MM.1S (cell line): ENCODE measurements around the gene SLC24A4.
"Not testable (repeated sequence)": the region's sequence is repeated elsewhere in the genome, so short reads cannot be mapped to it uniquely, and the experiment has no call there.

Experiments used
- DNase-seq: peaks from one replicate; pipeline ENCODE4 v3.0.0-alpha.2; 2015
- H2AFZ ChIP-seq: fragments of 300-600 bp; sonication (generic); 2 replicates; pipeline ENCODE4 v1.6.0; 2016; ENCODE audit warnings: antibody characterized with exemption, low read length
- H3F3A ChIP-seq: fragments of 300-600 bp; sonication (generic); 2 replicates; pipeline ENCODE4 v1.6.1; 2016; ENCODE audit warnings: mild to moderate bottlenecking, antibody characterized with exemption, low read length, moderate library complexity, mixed read lengths; ENCODE audit not compliant: insufficient read depth
- H3K27ac ChIP-seq: fragments of 300-600 bp; sonication (generic); 2 replicates; pipeline ENCODE4 v1.5.1; 2016; ENCODE audit warnings: mild to moderate bottlenecking, low read length
- H3K27me3 ChIP-seq: fragments of 300-600 bp; sonication (generic); replicated peaks from 2 replicates; pipeline ENCODE4 v1.6.0; 2016; ENCODE audit warnings: low read length; ENCODE audit not compliant: insufficient read depth
- H3K36me3 ChIP-seq: fragments of 300-600 bp; sonication (generic); replicated peaks from 2 replicates; pipeline ENCODE4 v1.6.1; 2016; ENCODE audit warnings: mild to moderate bottlenecking, low read length, mixed read lengths; ENCODE audit not compliant: insufficient read depth
- H3K4me1 ChIP-seq: fragments of 300-600 bp; sonication (generic); 2 replicates; pipeline ENCODE4 v1.6.1; 2016; ENCODE audit warnings: low read length, mixed read lengths
- H3K4me2 ChIP-seq: fragments of 300-600 bp; sonication (generic); 2 replicates; pipeline ENCODE4 v1.6.0; 2016; ENCODE audit warnings: low read depth, low read length
- H3K4me3 ChIP-seq: fragments of 300-600 bp; sonication (generic); 2 replicates; pipeline ENCODE4 v1.5.1; 2016; ENCODE audit warnings: low read length, mixed read lengths
- H3K79me2 ChIP-seq: fragments of 300-600 bp; sonication (generic); 2 replicates; pipeline ENCODE4 v1.6.1; 2016; ENCODE audit warnings: mixed run types, low read length, mixed read lengths
- H3K9ac ChIP-seq: fragments of 300-600 bp; sonication (generic); 2 replicates; pipeline ENCODE4 v1.6.1; 2016; ENCODE audit warnings: low read length, mixed read lengths
- H3K9me2 ChIP-seq: fragments of 300-600 bp; sonication (generic); replicated peaks from 2 replicates; pipeline ENCODE4 v1.6.1; 2016; ENCODE audit warnings: mild to moderate bottlenecking, low read length, mixed read lengths; ENCODE audit not compliant: insufficient read depth
- H3K9me3 ChIP-seq: fragments of 300-600 bp; sonication (generic); replicated peaks from 2 replicates; pipeline ENCODE4 v1.6.1; 2016; ENCODE audit warnings: mild to moderate bottlenecking, low read length, mixed read lengths; ENCODE audit not compliant: insufficient read depth
- H4K20me1 ChIP-seq: fragments of 300-600 bp; sonication (generic); 2 replicates; pipeline ENCODE4 v1.6.1; 2016; ENCODE audit warnings: mild to moderate bottlenecking, low read length, moderate library complexity, mixed read lengths; ENCODE audit not compliant: insufficient read depth
- CTCF ChIP-seq: fragments of 300-600 bp; sonication (generic); IDR thresholded peaks from 2 replicates; pipeline ENCODE4 v1.5.1; 2016; ENCODE audit warnings: antibody characterized with exemption, low read length, mixed read lengths
- EZH2 ChIP-seq: fragments of 300-600 bp; sonication (generic); optimal IDR thresholded peaks from 2 replicates; pipeline ENCODE3; 2017; ENCODE audit warnings: low read depth, mild to moderate bottlenecking, antibody characterized with exemption, low read length, mixed read lengths
- EZH2phosphoT487 ChIP-seq: fragments of 300-600 bp; sonication (generic); IDR thresholded peaks from 2 replicates; pipeline ENCODE4 v1.6.1; 2018; ENCODE audit warnings: antibody characterized with exemption, low read length

The SLC24A4 gene

GRCh38 chr14:92401561-92401960 lies 78.6 kb downstream of the SLC24A4 start:
- H3K36me3 ChIP-seq: no peaks in the 10 kb centered on the region
- no peak overlapping the region for H3K4me3 ChIP-seq
- H3K4me2 ChIP-seq: no peak overlapping the region
- DNase-seq: no peak
- H3K9me2 ChIP-seq: no peaks in the 10 kb centered on the region
- no peaks in the 10 kb centered on the region for H3K27me3 ChIP-seq
- H3K9me3 ChIP-seq: no peaks in the 10 kb centered on the region
- H3F3A ChIP-seq: no peaks in the 10 kb centered on the region
- no peak overlapping the region for H3K9ac ChIP-seq
- no peak overlapping the region for H2AFZ ChIP-seq
- H4K20me1 ChIP-seq: no peaks in the 10 kb centered on the region
- H3K4me1 ChIP-seq: no peaks in the 10 kb centered on the region
- TF ChIP-seq CTCF: no peak
- TF ChIP-seq EZH2phosphoT487: no peak
- no peak for TF ChIP-seq EZH2
- H3K27ac ChIP-seq: no peak overlapping the region
- H3K79me2 ChIP-seq: no peaks in the 10 kb centered on the region

GRCh38 chr14:92402500-92402899 lies 79.5 kb downstream of the SLC24A4 start:
- H3K4me3 ChIP-seq, H3K27me3 ChIP-seq, H4K20me1 ChIP-seq, H3K9ac ChIP-seq, H3K79me2 ChIP-seq, H3F3A ChIP-seq, H3K36me3 ChIP-seq, H3K27ac ChIP-seq, H3K4me1 ChIP-seq, H2AFZ ChIP-seq, H3K9me2 ChIP-seq, DNase-seq, H3K9me3 ChIP-seq, H3K4me2 ChIP-seq: not testable (repeated sequence)

GRCh38 chr14:92404018-92404417 lies 81.1 kb downstream of the SLC24A4 start:
- no peak for DNase-seq
- no peaks in the 10 kb centered on the region for H3K27me3 ChIP-seq
- H2AFZ ChIP-seq: no peak overlapping the region
- no peak overlapping the region for H3K27ac ChIP-seq
- no peaks in the 10 kb centered on the region for H3K4me1 ChIP-seq
- no peaks in the 10 kb centered on the region for H3K9me3 ChIP-seq
- no peak overlapping the region for H3K4me3 ChIP-seq
- no peak overlapping the region for H3K4me2 ChIP-seq
- no peaks in the 10 kb centered on the region for H4K20me1 ChIP-seq
- no peaks in the 10 kb centered on the region for H3K36me3 ChIP-seq
- H3K79me2 ChIP-seq: no peaks in the 10 kb centered on the region
- H3K9ac ChIP-seq: no peak overlapping the region
- no peaks in the 10 kb centered on the region for H3F3A ChIP-seq
- TF ChIP-seq EZH2phosphoT487 (no peak), EZH2 (no peak), CTCF (no peak)
- no peaks in the 10 kb centered on the region for H3K9me2 ChIP-seq

- Histone ChIP-seq H3K4me3 (no peak overlapping the region), H2AFZ (no peak overlapping the region), H3K27ac (no peak overlapping the region), H3K27me3 (no peaks in the 10 kb centered on the region), H3K4me1 (no peaks in the 10 kb centered on the region), H3K9ac (no peak overlapping the region), H3K4me2 (no peak overlapping the region), H3K9me3 (no peaks in the 10 kb centered on the region), H3K36me3 (no peaks in the 10 kb centered on the region), H3F3A (no peaks in the 10 kb centered on the region), H3K9me2 (no peaks in the 10 kb centered on the region), H4K20me1 (no peaks in the 10 kb centered on the region), H3K79me2 (no peaks in the 10 kb centered on the region)
- TF ChIP-seq CTCF: no peak
- TF ChIP-seq EZH2: no peak
- TF ChIP-seq EZH2phosphoT487: no peak
- DNase-seq: no peak
Measured at GRCh38 chr14:92404421-92404820, 81.5 kb downstream of the SLC24A4 start.
